Smooth muscle cell (in vitro differentiated cells): ENCODE results near the gene CCDC146. TPM values are rescaled to one million over a fixed set of nuclear protein-coding genes. Genes with fewer than 3 reads are reported as not detected.

Source experiments
- polyA plus RNA-seq: library from polyadenylated mRNA; unstranded; fragments of >200 nt; fragmentation: Nextera tagmentation; extraction: Ambion mirVana; gene quantifications from 2 replicates; pipeline ENCODE4 v1.2.1, GENCODE V29; 2016
- total RNA-seq: library from RNA; depleted of rRNA; stranded (reverse); fragments of >200 nt; gene quantifications from 2 replicates; pipeline ENCODE4 v1.2.3, GENCODE V29; 2014

CCDC146 gene
- total and polyA plus RNA-seq, 2 experiments from 2014 or later = 0.77 to 7.3 TPM

Other genes starting within 250 kb of the CCDC146 start
- not detected in 2 replicates for gene SPDYE17, start 90.3 kb upstream of the CCDC146 start, total RNA-seq
- gene SPDYE17, start 90.3 kb upstream of the CCDC146 start, polyA plus RNA-seq = not detected in 2 replicates
- gene SPDYE18, start 60.1 kb upstream of the CCDC146 start, total RNA-seq = not detected in 2 replicates
- gene SPDYE18, start 60.1 kb upstream of the CCDC146 start, polyA plus RNA-seq = 0.18 and 0.20 TPM in 2 replicates
- 0.40 and 1.6 TPM in 2 replicates for gene FGL2, start 77.2 kb downstream of the CCDC146 start, total RNA-seq
- 0.39 TPM in 1 of 2 replicates, not detected in the other for gene FGL2, start 77.2 kb downstream of the CCDC146 start, polyA plus RNA-seq